Loucy (cell line): ENCODE measurements around the gene GPR32.

Source experiments
- H2AFZ ChIP-seq: fragments of 200-600 bp; sonication (generic); 2 replicates; pipeline ENCODE4 v1.6.0; 2016; ENCODE audit warnings: antibody characterized with exemption, mild to moderate bottlenecking, low read length, moderate library complexity
- H3F3A ChIP-seq: fragments of 200-600 bp; 2 replicates; pipeline ENCODE4 v1.6.0; 2016; ENCODE audit warnings: antibody characterized with exemption, low read depth, mild to moderate bottlenecking
- H3K27me3 ChIP-seq: fragments of 200-600 bp; sonication (generic); 2 replicates; pipeline ENCODE4 v1.6.1; 2014; ENCODE audit warnings: low read length, mild to moderate bottlenecking; ENCODE audit not compliant: insufficient read depth, poor library complexity, severe bottlenecking
- H3K36me3 ChIP-seq: fragments of 200-600 bp; sonication (generic); 2 replicates; pipeline ENCODE4 v1.6.1; 2016; ENCODE audit warnings: low read length; ENCODE audit not compliant: insufficient read depth
- H3K4me1 ChIP-seq: fragments of 200-600 bp; sonication (generic); 2 replicates; pipeline ENCODE4 v1.5.1; 2014; ENCODE audit warnings: low read length, mild to moderate bottlenecking; ENCODE audit not compliant: insufficient read depth, poor library complexity, severe bottlenecking
- H3K4me2 ChIP-seq: fragments of 200-600 bp; sonication (generic); 2 replicates; pipeline ENCODE4 v1.6.0; 2014; ENCODE audit warnings: antibody characterized with exemption, low read length, low read depth, mild to moderate bottlenecking; ENCODE audit not compliant: poor library complexity, severe bottlenecking
- H3K4me3 ChIP-seq: fragments of 200-600 bp; sonication (generic); 2 replicates; pipeline ENCODE4 v1.5.1; 2014; ENCODE audit warnings: low read length, mild to moderate bottlenecking, mixed read lengths; ENCODE audit not compliant: poor library complexity, severe bottlenecking
- H3K79me2 ChIP-seq: fragments of 200-600 bp; sonication (generic); 2 replicates; pipeline ENCODE4 v1.6.1; 2014; ENCODE audit warnings: low read length; ENCODE audit not compliant: insufficient read depth
- H3K9ac ChIP-seq: fragments of 200-600 bp; sonication (generic); 2 replicates; pipeline ENCODE4 v1.6.0; 2014; ENCODE audit warnings: mild to moderate bottlenecking, low read depth, low read length, moderate library complexity; ENCODE audit not compliant: poor library complexity, severe bottlenecking
- H3K9me2 ChIP-seq: fragments of 200-600 bp; sonication (generic); replicated peaks from 2 replicates; pipeline ENCODE4 v1.6.1; 2016; ENCODE audit warnings: low read depth, low read length, mixed read lengths
- H3K9me3 ChIP-seq: fragments of 200-600 bp; sonication (generic); 2 replicates; pipeline ENCODE4 v1.6.1; 2014; ENCODE audit warnings: mild to moderate bottlenecking, antibody characterized with exemption, low read length, low read depth; ENCODE audit not compliant: insufficient read depth
- H4K20me1 ChIP-seq: fragments of 200-600 bp; sonication (generic); 2 replicates; pipeline ENCODE4 v1.6.0; 2014; ENCODE audit warnings: antibody characterized with exemption, low read length, mild to moderate bottlenecking; ENCODE audit not compliant: insufficient read depth, poor library complexity, severe bottlenecking
- EZH2phosphoT487 ChIP-seq: fragments of 200-600 bp; IDR thresholded peaks from 2 replicates; pipeline ENCODE4 v1.6.1; 2018; ENCODE audit warnings: antibody characterized with exemption, mild to moderate bottlenecking, moderate library complexity, borderline replicate concordance
- TF ChIP-seq, protein P1 (sequence below): fragments of 200-600 bp; sonication (generic); conservative IDR thresholded peaks from 2 replicates; pipeline ENCODE4 v1.5.1; 2014; ENCODE audit warnings: mild to moderate bottlenecking, antibody characterized with exemption, low read length

Gene GPR32

GRCh38 chr19:50736338-50736737, 33.9 kb upstream of the GPR32 start:
- Histone ChIP-seq H3F3A (no peaks in the 10 kb centered on the region), H3K9me3 (no peaks in the 10 kb centered on the region), H3K9ac (no peak overlapping the region), H3K4me1 (no peaks in the 10 kb centered on the region), H3K36me3 (no peaks in the 10 kb centered on the region), H3K4me3 (no peak overlapping the region), H3K9me2 (no peaks in the 10 kb centered on the region), H4K20me1 (no peaks in the 10 kb centered on the region), H3K4me2 (no peak overlapping the region), H3K27me3 (no peaks in the 10 kb centered on the region), H3K79me2 (no peaks in the 10 kb centered on the region), H2AFZ (no peak overlapping the region)
- no peak for TF ChIP-seq EZH2phosphoT487
- TF ChIP-seq, protein P1, sequence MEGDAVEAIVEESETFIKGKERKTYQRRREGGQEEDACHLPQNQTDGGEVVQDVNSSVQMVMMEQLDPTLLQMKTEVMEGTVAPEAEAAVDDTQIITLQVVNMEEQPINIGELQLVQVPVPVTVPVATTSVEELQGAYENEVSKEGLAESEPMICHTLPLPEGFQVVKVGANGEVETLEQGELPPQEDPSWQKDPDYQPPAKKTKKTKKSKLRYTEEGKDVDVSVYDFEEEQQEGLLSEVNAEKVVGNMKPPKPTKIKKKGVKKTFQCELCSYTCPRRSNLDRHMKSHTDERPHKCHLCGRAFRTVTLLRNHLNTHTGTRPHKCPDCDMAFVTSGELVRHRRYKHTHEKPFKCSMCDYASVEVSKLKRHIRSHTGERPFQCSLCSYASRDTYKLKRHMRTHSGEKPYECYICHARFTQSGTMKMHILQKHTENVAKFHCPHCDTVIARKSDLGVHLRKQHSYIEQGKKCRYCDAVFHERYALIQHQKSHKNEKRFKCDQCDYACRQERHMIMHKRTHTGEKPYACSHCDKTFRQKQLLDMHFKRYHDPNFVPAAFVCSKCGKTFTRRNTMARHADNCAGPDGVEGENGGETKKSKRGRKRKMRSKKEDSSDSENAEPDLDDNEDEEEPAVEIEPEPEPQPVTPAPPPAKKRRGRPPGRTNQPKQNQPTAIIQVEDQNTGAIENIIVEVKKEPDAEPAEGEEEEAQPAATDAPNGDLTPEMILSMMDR: no peak

DNA sequence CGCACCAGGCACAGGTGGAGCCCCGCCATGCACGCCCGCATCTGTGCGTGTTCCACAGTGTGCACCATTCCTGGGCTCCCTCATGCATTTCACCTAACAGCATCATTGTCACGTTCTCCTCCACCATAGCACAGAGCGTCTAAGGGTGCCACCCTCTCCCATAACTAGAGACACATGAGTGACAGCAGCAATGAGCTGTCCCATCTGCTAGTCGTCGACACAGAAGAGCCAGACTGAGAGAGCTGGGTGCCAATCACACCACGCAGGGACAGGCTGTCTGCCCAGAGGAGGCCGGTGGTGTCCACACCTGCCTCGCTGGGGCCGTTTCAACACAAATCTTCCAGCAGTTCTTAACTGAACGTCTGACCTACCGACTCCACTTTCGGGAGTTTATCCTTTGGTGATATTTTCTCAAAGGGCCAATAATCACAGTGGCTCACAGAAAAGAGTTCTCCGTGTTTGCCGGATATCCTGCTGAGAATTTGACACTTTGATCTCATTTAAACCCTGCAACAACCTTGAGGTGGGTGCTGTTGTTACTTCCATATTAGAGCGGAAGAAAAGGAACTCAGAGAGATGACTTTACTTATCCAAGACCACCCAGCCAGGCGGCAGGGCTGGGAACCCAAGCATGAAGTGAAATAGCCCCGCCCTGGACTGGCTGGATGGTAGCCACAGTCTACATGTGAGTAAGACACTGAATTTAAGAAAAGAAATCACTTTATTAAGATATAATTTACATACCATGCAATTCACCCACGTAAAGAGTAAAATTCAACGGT, 30.9 kb upstream of the GPR32 start:
- no peaks in the 10 kb centered on the region for H3K27me3 ChIP-seq
- H2AFZ ChIP-seq: no peak overlapping the region
- H4K20me1 ChIP-seq: no peaks in the 10 kb centered on the region
- H3K4me2 ChIP-seq: no peak overlapping the region
- H3K9me2 ChIP-seq: no peaks in the 10 kb centered on the region
- no peaks in the 10 kb centered on the region for H3K36me3 ChIP-seq
- H3K9ac ChIP-seq: no peak overlapping the region
- TF ChIP-seq EZH2phosphoT487: no peak
- TF ChIP-seq, protein P1: no peak
- H3F3A ChIP-seq: no peaks in the 10 kb centered on the region
- no peaks in the 10 kb centered on the region for H3K9me3 ChIP-seq
- no peaks in the 10 kb centered on the region for H3K4me1 ChIP-seq
- no peaks in the 10 kb centered on the region for H3K79me2 ChIP-seq
- H3K4me3 ChIP-seq: no peak overlapping the region

DNA sequence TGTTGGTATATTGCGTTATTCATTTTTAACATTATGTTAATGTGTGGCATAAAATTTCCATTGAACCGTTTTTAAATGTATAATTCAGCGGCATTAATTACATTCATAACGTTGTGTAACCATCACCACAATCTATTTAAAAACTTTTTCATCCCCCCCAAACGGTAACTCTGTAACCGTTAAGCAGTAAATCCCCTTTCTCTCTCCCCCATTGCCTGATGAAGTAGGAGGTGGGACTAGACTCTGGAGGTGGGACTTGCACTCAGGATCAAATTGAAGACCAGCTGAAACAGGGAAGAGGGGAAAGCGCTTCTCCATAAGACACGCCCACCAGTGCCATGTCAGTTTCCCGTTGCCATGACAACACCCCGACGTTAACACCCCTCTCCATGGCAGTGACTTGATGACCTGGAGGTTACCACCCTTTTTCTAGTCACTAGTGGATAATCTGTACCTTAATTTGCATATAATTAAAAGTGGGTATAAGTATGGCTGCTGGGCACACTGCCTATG, 30.3 kb upstream of the GPR32 start:
- no peak overlapping the region for H2AFZ ChIP-seq
- H3K79me2 ChIP-seq: no peaks in the 10 kb centered on the region
- H3F3A ChIP-seq: no peaks in the 10 kb centered on the region
- TF ChIP-seq, protein P1: no peak
- no peak for TF ChIP-seq EZH2phosphoT487
- H3K9me2 ChIP-seq: no peaks in the 10 kb centered on the region
- H3K4me1 ChIP-seq: no peaks in the 10 kb centered on the region
- H3K27me3 ChIP-seq: no peaks in the 10 kb centered on the region
- no peak overlapping the region for H3K4me3 ChIP-seq
- no peaks in the 10 kb centered on the region for H4K20me1 ChIP-seq
- no peak overlapping the region for H3K4me2 ChIP-seq
- no peak overlapping the region for H3K9ac ChIP-seq
- H3K36me3 ChIP-seq: no peaks in the 10 kb centered on the region
- no peaks in the 10 kb centered on the region for H3K9me3 ChIP-seq
